K562 (cell line): ENCODE results near the gene ZNF513. TPM values are rescaled to one million over a fixed set of nuclear protein-coding genes. Genes with fewer than 3 reads are reported as not detected.

ENCODE experiments used
- CREB1 ChIP-seq, 2 experiments: sonication (generic) in 1 of 2; formaldehyde crosslinking in 1 of 2; IDR thresholded peaks; 2 replicates each; pipeline versions ENCODE4 v1.6.1 to v1.8.0; 2012 to 2022; ENCODE audit warnings: inconsistent platforms in 1 of 2, mild to moderate bottlenecking in 1 of 2, missing genetic modification reagents in 1 of 2, moderate library complexity in 1 of 2
- HDAC2 ChIP-seq: fragments of 450-650 bp; IDR thresholded peaks from 2 replicates; pipeline ENCODE4 v1.6.1; 2016; ENCODE audit warnings: mild to moderate bottlenecking
- HEY1 ChIP-seq: fragments of 250-450 bp; sonication (Bioruptor Pico); IDR thresholded peaks from 2 replicates; pipeline ENCODE4 v1.5.0; 2020; ENCODE audit warnings: mild to moderate bottlenecking, moderate library complexity, borderline replicate concordance
- HNRNPK ChIP-seq: fragments of 200-400 bp; formaldehyde crosslinking; IDR thresholded peaks from one replicate; pipeline ENCODE4 v1.6.1; 2018; ENCODE audit warnings: mild to moderate bottlenecking, low read depth, low read length; ENCODE audit not compliant: poor library complexity, severe bottlenecking
- HNRNPUL1 ChIP-seq: fragments of 200-400 bp; formaldehyde crosslinking; IDR thresholded peaks from 2 replicates; pipeline ENCODE4 v1.6.1; 2017; ENCODE audit warnings: low read length
- MXI1 ChIP-seq: IDR thresholded peaks from 2 replicates; pipeline ENCODE4 v1.6.1; 2011; ENCODE audit warnings: low read depth, mild to moderate bottlenecking, improper control_type of control experiment, low read length
- NFYB ChIP-seq: IDR thresholded peaks from 2 replicates; pipeline ENCODE4 v1.6.1; 2011; ENCODE audit warnings: mild to moderate bottlenecking, moderate library complexity; ENCODE audit not compliant: insufficient read length; ENCODE audit errors: extremely low read depth
- PHF8 ChIP-seq: fragments of 200-600 bp; sonication (generic); IDR thresholded peaks from 2 replicates; pipeline ENCODE4 v1.6.1; 2012; ENCODE audit warnings: mixed run types, mild to moderate bottlenecking, inconsistent platforms, low read length, moderate library complexity, borderline replicate concordance
- RBM17 ChIP-seq: fragments of 200-400 bp; formaldehyde crosslinking; IDR thresholded peaks from 2 replicates; pipeline ENCODE4 v1.6.1; 2017; ENCODE audit warnings: low read depth, mild to moderate bottlenecking, low read length, borderline replicate concordance
- SP1 ChIP-seq: sonication (generic); formaldehyde crosslinking; IDR thresholded peaks from 2 replicates; pipeline ENCODE4 v1.8.1; 2022; ENCODE audit warnings: mild to moderate bottlenecking, missing genetic modification reagents
- TOE1 ChIP-seq, 2 experiments: fragments of 450-650 bp in 1 of 2; sonication (generic) in 1 of 2; formaldehyde crosslinking in 1 of 2; IDR thresholded peaks; 2 replicates each; pipeline versions ENCODE4 v1.7.1 to v1.8.0; 2016 to 2022; ENCODE audit warnings: borderline replicate concordance in 2 of 2, mild to moderate bottlenecking in 2 of 2, antibody characterized with exemption in 1 of 2, inconsistent platforms in 1 of 2, low read depth in 1 of 2, missing genetic modification reagents in 1 of 2, moderate library complexity in 1 of 2
- XRCC5 ChIP-seq: fragments of 200-400 bp; formaldehyde crosslinking; IDR thresholded peaks from 2 replicates; pipeline ENCODE4 v1.6.1; 2017; ENCODE audit warnings: low read depth, mild to moderate bottlenecking, low read length
- ZFP36 ChIP-seq: fragments of 150-350 bp; IDR thresholded peaks from 2 replicates; pipeline ENCODE4 v1.6.1; 2018; ENCODE audit warnings: low read length, low read depth; ENCODE audit not compliant: partially characterized antibody
- ZNF263 ChIP-seq: sonication (generic); formaldehyde crosslinking; IDR thresholded peaks from 2 replicates; pipeline ENCODE4 v1.8.0; 2022; ENCODE audit warnings: mild to moderate bottlenecking, missing genetic modification reagents, borderline replicate concordance
- ZNF384 ChIP-seq: IDR thresholded peaks from 2 replicates; pipeline ENCODE4 v1.6.1; 2012; ENCODE audit warnings: low read depth, low read length, improper control_type of control experiment
- ZNF561 ChIP-seq: fragments of 450-650 bp; formaldehyde crosslinking; conservative IDR thresholded peaks from 2 replicates; pipeline ENCODE4 v1.4.0; 2020; ENCODE audit warnings: mild to moderate bottlenecking, moderate library complexity
- ZNF780A ChIP-seq: fragments of 250-450 bp; sonication (Bioruptor Pico); IDR thresholded peaks from 2 replicates; pipeline ENCODE4 v1.5.0; 2021; ENCODE audit warnings: mild to moderate bottlenecking
- polyA plus RNA-seq, 8 experiments: library from polyadenylated mRNA; depleted of rRNA in 4 of 8; stranded (reverse) in 5 of 8; unstranded in 3 of 8; fragments of >200 nt; fragmentation: Nextera tagmentation in 2 of 8; fragmentation: Illumina TruSeq in 1 of 8; extraction: Ambion mirVana in 2 of 8; extraction: Trizol in 1 of 8; gene quantifications; 2 replicates each; pipeline versions ENCODE4 v1.2.1 to v1.2.3, GENCODE V29; 2011 to 2014; ENCODE audit warnings: inconsistent platforms in 1 of 8, missing spikeins in 1 of 8
- total RNA-seq, 7 experiments: library from RNA; depleted of rRNA in 6 of 7; stranded (reverse); fragments of >200 nt in 6 of 7; fragmentation: Illumina TruSeq in 2 of 7; extraction: Trizol in 2 of 7; gene quantifications; 2 replicates each; pipeline versions ENCODE4 v1.2.1 to v1.2.3, GENCODE V29; 2011 to 2021; ENCODE audit warnings: low replicate concordance in 1 of 7
- TF ChIP-seq, protein P1 (sequence below), 2 experiments: fragments of 450-650 bp; IDR thresholded peaks; 2 replicates each; pipeline ENCODE4 v1.6.1; 2016; ENCODE audit warnings: mild to moderate bottlenecking in 2 of 2, borderline replicate concordance in 1 of 2, low read depth in 1 of 2, moderate library complexity in 1 of 2

The ZNF513 gene
- total and polyA plus RNA-seq, 9 of the 15 experiments (the other 6 are each of a cell fraction or from before 2014, with no cell fraction given): 0.04 to 13.6 (median 4.4) TPM

GRCh38 chr2:27370026-27370815 lies 10.3 kb downstream of the ZNF513 start, which contains the start of the genes EIF2B4 and SNX17 (continued):
- TF ChIP-seq, protein P1, sequence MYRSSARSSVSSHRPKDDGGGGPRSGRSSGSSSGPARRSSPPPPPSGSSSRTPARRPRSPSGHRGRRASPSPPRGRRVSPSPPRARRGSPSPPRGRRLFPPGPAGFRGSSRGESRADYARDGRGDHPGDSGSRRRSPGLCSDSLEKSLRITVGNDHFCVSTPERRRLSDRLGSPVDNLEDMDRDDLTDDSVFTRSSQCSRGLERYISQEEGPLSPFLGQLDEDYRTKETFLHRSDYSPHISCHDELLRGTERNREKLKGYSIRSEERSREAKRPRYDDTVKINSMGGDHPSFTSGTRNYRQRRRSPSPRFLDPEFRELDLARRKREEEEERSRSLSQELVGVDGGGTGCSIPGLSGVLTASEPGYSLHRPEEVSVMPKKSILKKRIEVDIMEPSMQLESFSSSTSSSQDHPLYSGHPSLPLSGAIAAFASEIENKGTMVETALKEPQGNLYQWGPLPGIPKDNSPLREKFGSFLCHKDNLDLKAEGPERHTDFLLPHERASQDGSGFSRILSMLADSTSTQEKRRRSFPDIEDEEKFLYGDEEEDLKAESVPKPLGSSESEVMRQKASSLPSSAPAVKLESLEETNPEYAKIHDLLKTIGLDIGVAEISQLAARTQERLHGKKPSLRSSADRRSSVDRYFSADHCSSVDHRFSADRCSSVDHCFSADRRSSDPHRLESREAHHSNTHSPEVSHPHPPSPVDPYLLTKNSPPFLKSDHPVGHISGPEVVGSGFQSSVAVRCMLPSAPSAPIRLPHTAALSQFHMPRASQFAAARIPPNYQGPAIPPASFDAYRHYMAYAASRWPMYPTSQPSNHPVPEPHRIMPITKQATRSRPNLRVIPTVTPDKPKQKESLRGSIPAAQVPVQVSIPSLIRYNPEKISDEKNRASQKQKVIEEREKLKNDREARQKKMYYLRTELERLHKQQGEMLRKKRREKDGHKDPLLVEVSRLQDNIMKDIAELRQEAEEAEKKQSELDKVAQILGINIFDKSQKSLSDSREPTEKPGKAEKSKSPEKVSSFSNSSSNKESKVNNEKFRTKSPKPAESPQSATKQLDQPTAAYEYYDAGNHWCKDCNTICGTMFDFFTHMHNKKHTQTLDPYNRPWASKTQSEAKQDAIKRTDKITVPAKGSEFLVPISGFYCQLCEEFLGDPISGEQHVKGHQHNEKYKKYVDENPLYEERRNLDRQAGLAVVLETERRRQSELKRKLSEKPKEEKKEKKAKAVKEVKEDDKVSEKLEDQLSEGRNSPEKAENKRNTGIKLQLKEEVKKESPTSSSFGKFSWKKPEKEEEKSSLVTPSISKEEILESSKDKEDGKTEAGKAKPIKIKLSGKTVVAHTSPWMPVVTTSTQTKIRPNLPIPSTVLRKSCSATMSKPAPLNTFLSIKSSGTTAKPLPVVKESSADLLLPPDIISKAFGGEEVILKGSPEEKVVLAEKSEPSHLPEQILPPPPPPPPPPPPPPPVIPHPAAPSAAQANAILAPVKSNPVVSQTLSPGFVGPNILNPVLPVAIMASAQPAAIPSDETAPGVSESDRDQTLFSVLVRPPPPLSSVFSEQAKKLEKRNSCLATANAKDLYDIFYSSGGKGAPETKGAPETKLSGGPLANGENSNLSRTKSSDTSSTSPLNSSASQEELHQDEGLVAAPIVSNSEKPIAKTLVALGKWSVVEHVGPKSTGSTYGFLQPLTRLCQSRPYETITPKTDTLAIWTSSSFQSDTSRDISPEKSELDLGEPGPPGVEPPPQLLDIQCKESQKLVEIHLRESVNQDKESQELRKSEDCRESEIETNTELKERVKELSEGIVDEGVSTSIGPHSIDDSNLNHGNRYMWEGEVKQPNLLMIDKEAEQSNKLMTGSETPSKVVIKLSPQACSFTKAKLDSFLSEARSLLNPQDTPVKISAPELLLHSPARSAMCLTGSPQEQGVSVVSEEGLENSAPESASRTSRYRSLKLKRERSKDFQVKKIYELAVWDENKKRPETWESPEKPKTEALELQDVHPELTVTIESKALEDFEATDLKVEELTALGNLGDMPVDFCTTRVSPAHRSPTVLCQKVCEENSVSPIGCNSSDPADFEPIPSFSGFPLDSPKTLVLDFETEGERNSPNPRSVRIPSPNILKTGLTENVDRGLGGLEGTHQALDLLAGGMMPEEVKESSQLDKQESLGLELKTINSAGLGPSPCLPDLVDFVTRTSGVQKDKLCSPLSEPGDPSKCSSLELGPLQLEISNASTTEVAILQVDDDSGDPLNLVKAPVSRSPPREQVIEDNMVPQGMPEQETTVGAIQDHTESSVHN (IDR thresholded peaks at IDR 0.05; ENCODE audit: borderline replicate concordance in 1 of 2, low read depth in 1 of 2): no peak
- TF ChIP-seq HNRNPUL1: no peak
- peak; percentile 95 for TF ChIP-seq TOE1 (IDR thresholded peaks at IDR 0.05; ENCODE audit: borderline replicate concordance)
- TF ChIP-seq TOE1 (CRISPR knock-in tag; IDR thresholded peaks at IDR 0.05; ENCODE audit: borderline replicate concordance, low read depth): peak; percentile 75
- TF ChIP-seq ZNF384: peak; percentile 43
- TF ChIP-seq HEY1 (CRISPR knock-in tag): no peak
- peak; percentile 75 for TF ChIP-seq MXI1
- no peak for TF ChIP-seq HDAC2
- no peak for TF ChIP-seq ZNF780A (CRISPR knock-in tag)
- TF ChIP-seq HNRNPK: no peak
- TF ChIP-seq RBM17: no peak
- TF ChIP-seq NFYB: no peak
- TF ChIP-seq XRCC5: peak; percentile 97
- TF ChIP-seq PHF8: peak; percentile 89; the same call in 1 of the 2 replicates
- peak; percentile 100 for TF ChIP-seq SP1 (CRISPR knock-in tag)
- no peak for TF ChIP-seq ZNF561 (CRISPR knock-in tag)
- TF ChIP-seq CREB1 (IDR thresholded peaks at IDR 0.05): peak; percentile 91
- TF ChIP-seq CREB1 (CRISPR knock-in tag; IDR thresholded peaks at IDR 0.05): peak; percentile 82
- no peak for TF ChIP-seq ZNF263 (CRISPR knock-in tag)
- peak; percentile 36 for TF ChIP-seq ZFP36
